Breast epithelium (tissue), 4 donors: Measurements from ENCODE around the gene LDHAL6A. TPM values are rescaled to one million over a fixed set of nuclear protein-coding genes. Genes with fewer than 3 reads are reported as not detected.

Experiments used
- DNase-seq, 2 donors: peaks; one replicate each; pipeline ENCODE4 v3.0.0-alpha.2; 2019; ENCODE audit warnings: low spot score in 2 of 2
- H3K27ac ChIP-seq, 2 donors: fragments of 200-600 bp; sonication (generic) in 1 of 2; one replicate each; pipeline ENCODE4 v1.5.1; 2016 to 2019; ENCODE audit warnings: mild to moderate bottlenecking in 1 of 2
- H3K27me3 ChIP-seq, 2 donors: fragments of 200-600 bp; sonication (generic) in 1 of 2; one replicate each; pipeline versions ENCODE4 v1.5.1 to v1.6.0; 2017 to 2019; ENCODE audit warnings: control low read depth in 1 of 2, mild to moderate bottlenecking in 1 of 2
- H3K36me3 ChIP-seq: fragments of 200-600 bp; one replicate; pipeline ENCODE4 v1.5.1; 2019
- H3K4me1 ChIP-seq, 2 donors: fragments of 200-600 bp; sonication (generic); one replicate each; pipeline ENCODE4 v1.5.1; 2016 to 2019; ENCODE audit warnings: control low read depth in 1 of 2
- H3K4me3 ChIP-seq, 3 donors: fragments of 200-600 bp; sonication (generic); 1 replicate in 2 of 3; 2 replicates in 1 of 3; pipeline ENCODE4 v1.5.1; 2016 to 2019; ENCODE audit warnings: mild to moderate bottlenecking in 3 of 3, moderate library complexity in 2 of 3
- H3K9me3 ChIP-seq, 2 donors: fragments of 200-600 bp; sonication (generic) in 1 of 2; one replicate each; pipeline ENCODE4 v1.5.1; 2016 to 2019; ENCODE audit warnings: control low read depth in 1 of 2
- CTCF ChIP-seq, 3 donors: fragments of 450-650 bp; IDR thresholded peaks; one replicate each; pipeline ENCODE4 v1.5.1; 2016 to 2017; ENCODE audit warnings: antibody characterized with exemption in 3 of 3, mild to moderate bottlenecking in 3 of 3, moderate library complexity in 3 of 3
- POLR2A ChIP-seq: fragments of 450-650 bp; IDR thresholded peaks from one replicate; pipeline ENCODE4 v1.6.1; 2016; ENCODE audit warnings: antibody characterized with exemption, mild to moderate bottlenecking, moderate library complexity
- POLR2AphosphoS5 ChIP-seq, 3 donors: sonication (generic); formaldehyde crosslinking; IDR thresholded peaks; one replicate each; pipeline ENCODE4 v1.6.1; 2017; ENCODE audit warnings: antibody characterized with exemption in 3 of 3
- intact Hi-C: fragments of 100-400 bp; cut with DNase I; formaldehyde crosslinking; loops from one replicate; pipeline ENCODE4 v1.15.1; 2023; ENCODE audit warnings: low total_unique reads
- total RNA-seq, 3 donors: library from RNA; depleted of rRNA; stranded (reverse); fragments of >200 nt; gene quantifications; one replicate each; pipeline ENCODE4 v1.1.0, GENCODE V29; 2016

Gene LDHAL6A
- total RNA-seq, 3 donors from 2014 or later, result not detected

- intact Hi-C loops, result loop anchor here (5.0 kb wide), 1 partner anchor 204 kb away; the partner anchor contains the start of genes GTF2H1 and HPS5
These were observed 71.1 kb downstream of the LDHAL6A start, which contains the start of gene TSG101 for GRCh38 chr11:18526521-18527296. TSS of gene TSG101 (minus strand) at chr11:18526942. CDS start at chr11:18526816, 126 bp downstream.

DNA sequence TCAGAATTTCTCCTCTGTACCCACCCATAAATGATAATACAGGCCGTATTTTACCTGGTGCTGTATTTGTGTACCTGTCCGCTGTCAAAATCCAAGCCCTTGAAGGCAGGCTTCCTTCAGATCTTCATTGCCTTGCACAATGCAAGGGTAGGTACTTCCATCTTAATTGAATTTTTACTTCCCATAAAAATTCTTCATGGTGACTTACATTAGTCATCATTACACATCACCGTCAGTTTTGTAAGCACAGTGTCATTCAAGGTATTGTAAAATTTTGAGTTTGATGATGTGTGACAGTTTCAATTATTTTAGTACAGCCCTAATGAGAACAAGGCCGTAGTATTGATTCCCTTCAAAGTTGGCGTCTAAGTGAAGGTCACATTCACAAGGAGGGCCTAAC is 71.9 kb downstream of the LDHAL6A start:
- peak overlapping the region; percentile 91 to 98 for H3K27ac ChIP-seq
- intact Hi-C loops, result loop anchor here (5.0 kb wide), 1 partner anchor 205 kb away; the partner anchor contains the start of genes GTF2H1 and HPS5
- H3K4me1 ChIP-seq, result no peaks in the 10 kb centered on the region
- no peaks in the 10 kb centered on the region for H3K27me3 ChIP-seq
- peak overlapping the region; percentile 84 to 97 (median 86) for H3K4me3 ChIP-seq
- no peaks in the 10 kb centered on the region for H3K36me3 ChIP-seq
- no peaks in the 10 kb centered on the region for H3K9me3 ChIP-seq
- DNase-seq, result no peak
- TF ChIP-seq POLR2AphosphoS5 (IDR thresholded peaks at IDR 0.05), result no peak
- TF ChIP-seq CTCF (IDR thresholded peaks at IDR 0.05), result no peak
- TF ChIP-seq POLR2A, result no peak

More at GRCh38 chr11:18526521-18527296, 71.1 kb downstream of the LDHAL6A start, which contains the start of gene TSG101:
- Histone ChIP-seq H3K27ac (peak within 1 kb of the TSS; percentile 91 to 98), H3K9me3 (no peaks in the 10 kb centered on the region), H3K4me1 (no peaks in the 10 kb centered on the region), H3K36me3 (no peaks in the 10 kb centered on the region), H3K4me3 (peak within 1 kb of the TSS; percentile 84 to 97 (median 86)), H3K27me3 (no peaks in the 10 kb centered on the region)
- TF ChIP-seq CTCF (IDR thresholded peaks at IDR 0.05), result no peak
- TF ChIP-seq POLR2AphosphoS5 (IDR thresholded peaks at IDR 0.05), result peak; percentile 96 to 98 (median 97)
- peak; percentile 80 for TF ChIP-seq POLR2A
- peak; percentile 88 to 93 for DNase-seq

Other genes starting within 250 kb of the LDHAL6A start
- gene SAA4, start 219.1 kb upstream of the LDHAL6A start, total RNA-seq, result 10 to 100 TPM in 1 of 3 donors, 1 to 10 TPM in 1, not detected in 1; 5.6 to 45.2 TPM
- 100 to 1,000 TPM in 2 of 3 donors, 1 to 10 TPM in 1; 7.5 to 567 (median 428) TPM for gene SAA2, start 207.2 kb upstream of the LDHAL6A start, total RNA-seq
- gene SAA1, start 189.6 kb upstream of the LDHAL6A start, total RNA-seq, result 1,000 to 10,000 TPM in 1 of 3 donors, 100 to 1,000 TPM in 1, 10 to 100 TPM in 1; 78.1 to 1,384 (median 818) TPM
- gene HPS5, start 133.7 kb upstream of the LDHAL6A start, total RNA-seq, result 100 to 1,000 TPM in 1 of 3 donors, 10 to 100 TPM in 2; 18.7 to 166 (median 57.0) TPM
- gene GTF2H1, start 133.3 kb upstream of the LDHAL6A start, total RNA-seq, result 10 to 100 TPM; 73.1 to 83.7 (median 74.4) TPM
- 100 to 1,000 TPM; 433 to 515 (median 501) TPM for gene LDHA, start 61.3 kb upstream of the LDHAL6A start, total RNA-seq
- gene LDHC, start 43.5 kb upstream of the LDHAL6A start, total RNA-seq, result not detected
- gene TSG101, start 71.1 kb downstream of the LDHAL6A start, total RNA-seq, result 100 to 1,000 TPM in 1 of 3 donors, 10 to 100 TPM in 2; 66.5 to 114 (median 72.8) TPM
- 10 to 100 TPM; 28.5 to 54.4 (median 28.8) TPM for gene UEVLD, start 132.9 kb downstream of the LDHAL6A start, total RNA-seq
- gene MISFA, start 143.9 kb downstream of the LDHAL6A start, total RNA-seq, result 1 to 10 TPM in 2 of 3 donors, not detected in 1; 2.6 TPM
- 10 to 100 TPM; 19.5 to 30.6 (median 27.5) TPM for gene SPTY2D1, start 178.5 kb downstream of the LDHAL6A start, total RNA-seq
- gene TMEM86A, start 242.9 kb downstream of the LDHAL6A start, total RNA-seq, result 10 to 100 TPM in 2 of 3 donors, 1 to 10 TPM in 1; 9.9 to 16.7 (median 12.7) TPM